ENCODE measurements around the gene SUGP1. TPM values are rescaled to one million over a fixed set of nuclear protein-coding genes. Genes with fewer than 3 reads are reported as not detected.

The SUGP1 gene
- total RNA-seq, 2 experiments from 2014 or later = 42.8 to 51.3 TPM

DNA sequence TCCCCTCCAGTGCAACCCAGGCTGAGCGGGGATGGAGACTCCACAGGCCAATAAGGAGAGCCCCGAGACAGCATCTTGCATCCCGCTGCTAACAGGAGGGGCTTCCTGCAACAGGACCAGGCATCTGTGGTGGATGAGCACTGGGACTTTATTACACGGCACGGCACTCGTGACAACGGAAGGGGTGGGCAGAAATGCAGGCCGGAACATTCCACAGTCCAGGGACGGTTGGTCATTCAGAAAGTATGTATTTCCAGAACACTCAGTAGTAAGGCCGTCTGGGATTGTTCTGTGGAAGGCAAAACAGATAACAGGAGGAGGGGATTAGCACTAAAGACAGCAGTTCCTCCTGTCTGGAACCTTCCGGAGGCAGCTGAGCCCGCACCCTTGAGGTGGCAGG, 43.9 kb downstream of the SUGP1 start:
- TF ChIP-seq, protein P1, sequence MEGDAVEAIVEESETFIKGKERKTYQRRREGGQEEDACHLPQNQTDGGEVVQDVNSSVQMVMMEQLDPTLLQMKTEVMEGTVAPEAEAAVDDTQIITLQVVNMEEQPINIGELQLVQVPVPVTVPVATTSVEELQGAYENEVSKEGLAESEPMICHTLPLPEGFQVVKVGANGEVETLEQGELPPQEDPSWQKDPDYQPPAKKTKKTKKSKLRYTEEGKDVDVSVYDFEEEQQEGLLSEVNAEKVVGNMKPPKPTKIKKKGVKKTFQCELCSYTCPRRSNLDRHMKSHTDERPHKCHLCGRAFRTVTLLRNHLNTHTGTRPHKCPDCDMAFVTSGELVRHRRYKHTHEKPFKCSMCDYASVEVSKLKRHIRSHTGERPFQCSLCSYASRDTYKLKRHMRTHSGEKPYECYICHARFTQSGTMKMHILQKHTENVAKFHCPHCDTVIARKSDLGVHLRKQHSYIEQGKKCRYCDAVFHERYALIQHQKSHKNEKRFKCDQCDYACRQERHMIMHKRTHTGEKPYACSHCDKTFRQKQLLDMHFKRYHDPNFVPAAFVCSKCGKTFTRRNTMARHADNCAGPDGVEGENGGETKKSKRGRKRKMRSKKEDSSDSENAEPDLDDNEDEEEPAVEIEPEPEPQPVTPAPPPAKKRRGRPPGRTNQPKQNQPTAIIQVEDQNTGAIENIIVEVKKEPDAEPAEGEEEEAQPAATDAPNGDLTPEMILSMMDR (IDR thresholded peaks at IDR 0.05) = no peak
- ChIA-PET CTCF (no interaction called here), POLR2A (interaction anchor here (1.4 kb wide), 1 partner anchor 27 kb away, joined by 3 read pairs; no protein-coding TSS in a partner anchor)
- intact Hi-C loops (cut with micrococcal nuclease) = no loop called here
- Mint-ChIP-seq H3K27me3 (peaks cover 13% of the 10 kb centered on the region), H3K4me3 (no peak overlapping the region), H3K36me3 (ENCODE audit: low read depth) (peaks cover 30% of the 10 kb centered on the region), H3K9me3 (no peaks in the 10 kb centered on the region), H3K4me1 (ENCODE audit: low read depth) (peaks cover 3% of the 10 kb centered on the region), H3K27ac (no peak overlapping the region)
- DNase-seq (no peak), ATAC-seq (no peak)

DNA sequence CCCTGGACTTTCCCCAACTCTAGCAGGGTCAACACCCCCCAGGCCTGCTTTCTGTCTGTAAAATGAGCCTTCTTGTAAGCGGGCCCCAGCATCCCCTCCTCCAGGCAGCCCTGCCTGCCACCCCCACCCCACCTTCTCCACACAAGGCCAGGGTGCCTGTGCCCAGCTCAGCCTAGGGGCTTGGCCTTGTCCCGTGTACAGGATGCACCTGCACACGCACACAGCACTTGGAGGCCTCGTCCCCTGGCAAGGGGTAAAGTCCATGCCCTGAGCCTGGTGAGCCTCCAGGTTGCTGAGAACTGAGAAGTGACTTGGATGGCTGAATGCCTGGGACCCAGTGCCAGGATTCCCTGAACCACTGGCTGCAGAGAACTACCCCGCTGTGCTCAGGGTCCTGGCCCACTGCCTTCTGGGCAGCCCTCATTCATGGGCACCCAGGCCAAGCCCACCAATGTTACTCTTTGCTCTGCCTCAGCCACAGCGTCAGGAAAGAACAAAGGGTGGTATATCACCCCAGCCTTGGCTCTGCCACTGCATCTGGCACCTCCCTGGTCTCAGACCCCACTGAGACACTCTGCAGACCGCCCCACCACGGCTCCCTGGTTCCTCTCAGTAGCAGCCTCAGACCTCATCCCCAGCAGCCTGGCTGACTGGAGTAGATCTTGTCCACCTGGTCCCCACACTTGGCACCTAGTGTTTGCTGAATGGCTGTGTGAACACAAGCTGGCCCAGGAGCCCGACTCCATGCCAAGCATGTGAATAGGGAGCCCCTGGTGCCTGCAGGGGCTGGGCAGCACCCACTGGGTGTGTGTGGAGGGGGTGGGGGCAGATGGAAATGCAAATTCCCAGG, 45.4 kb downstream of the SUGP1 start:
- ChIA-PET POLR2A (interaction anchor here (0.7 kb wide), 2 partner anchors 9 to 105 kb away, joined by 3 read pairs; no protein-coding TSS in a partner anchor), CTCF (no interaction called here)
- ATAC-seq (no peak), DNase-seq (no peak)
- H3K27me3 Mint-ChIP-seq = peaks cover 13% of the 10 kb centered on the region
- TF ChIP-seq, protein P1 (IDR thresholded peaks at IDR 0.05) = no peak
- H3K36me3 Mint-ChIP-seq (ENCODE audit: low read depth) = peaks cover 24% of the 10 kb centered on the region
- no peak overlapping the region for H3K27ac Mint-ChIP-seq
- intact Hi-C loops (cut with micrococcal nuclease) = no loop called here
- peaks cover 3% of the 10 kb centered on the region for H3K4me1 Mint-ChIP-seq (ENCODE audit: low read depth)
- no peak overlapping the region for H3K4me3 Mint-ChIP-seq
- no peaks in the 10 kb centered on the region for H3K9me3 Mint-ChIP-seq

DNA sequence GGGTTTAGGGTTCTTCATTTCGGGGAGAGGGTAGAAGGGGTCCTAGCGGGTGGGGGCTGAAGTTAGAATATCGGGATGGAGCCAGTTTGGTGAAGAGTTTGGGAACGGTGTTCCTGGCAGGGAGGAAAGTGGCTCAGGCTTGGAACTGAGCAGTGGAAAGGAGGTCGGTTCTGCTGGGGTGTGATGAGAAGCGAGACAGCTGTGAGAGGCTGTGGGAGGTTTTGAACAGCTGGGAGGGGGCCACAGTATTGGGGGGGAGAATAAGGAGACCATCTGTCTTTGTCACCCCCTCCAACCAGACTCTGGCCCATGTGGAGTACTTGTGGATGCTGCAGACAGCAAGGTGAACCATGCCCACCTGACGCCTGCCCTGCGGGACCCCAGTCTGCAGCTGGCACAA, 46.2 kb downstream of the SUGP1 start:
- Mint-ChIP-seq H3K36me3 (ENCODE audit: low read depth) (peaks cover 24% of the 10 kb centered on the region), H3K27me3 (peaks cover 13% of the 10 kb centered on the region), H3K9me3 (no peaks in the 10 kb centered on the region), H3K4me3 (no peak overlapping the region), H3K4me1 (ENCODE audit: low read depth) (peaks cover 3% of the 10 kb centered on the region), H3K27ac (no peak overlapping the region)
- ChIA-PET POLR2A (interaction anchor here (0.6 kb wide), 1 partner anchor 18 kb away, joined by 3 read pairs; no protein-coding TSS in a partner anchor), CTCF (no interaction called here)
- intact Hi-C loops (cut with micrococcal nuclease) = no loop called here
- TF ChIP-seq, protein P1 (IDR thresholded peaks at IDR 0.05) = no peak
- DNase-seq = no peak
- no peak for ATAC-seq

DNA sequence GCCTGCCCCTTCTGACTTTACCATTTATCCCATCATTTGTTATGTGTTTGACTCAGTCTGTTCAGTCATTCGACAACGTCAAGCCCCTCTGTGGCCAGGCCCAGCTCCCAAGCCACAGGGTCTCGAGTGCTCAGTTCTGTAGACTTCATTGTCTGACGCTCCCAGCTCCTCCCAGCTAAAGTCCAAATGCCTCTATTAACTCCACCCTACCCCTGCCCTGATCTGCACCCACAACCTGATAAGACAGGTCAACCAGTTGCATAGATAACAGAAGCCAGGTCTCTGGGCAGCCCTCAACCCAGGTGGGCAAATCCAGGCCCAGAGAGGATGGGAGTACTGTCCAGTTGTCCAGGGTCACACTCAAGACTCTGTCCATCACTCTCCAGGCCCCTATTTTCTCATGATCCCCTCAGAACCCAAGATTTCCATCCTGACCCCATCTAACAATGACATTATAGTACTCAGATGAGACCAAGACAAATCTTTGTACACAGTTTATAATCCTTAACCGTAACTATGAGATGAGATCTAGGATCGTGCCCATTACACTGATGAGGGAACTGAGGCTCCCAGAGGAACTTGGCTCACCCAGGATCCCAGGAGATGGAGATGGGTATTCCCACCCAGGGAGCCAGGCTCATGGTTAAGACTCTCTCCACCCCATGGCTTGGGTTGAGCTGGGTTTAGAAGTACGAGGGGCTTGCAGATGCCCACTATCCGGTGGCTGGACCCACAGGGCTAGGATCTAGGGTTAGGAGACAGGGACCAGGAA, 48.3 kb downstream of the SUGP1 start:
- peaks cover 15% of the 10 kb centered on the region for H3K36me3 Mint-ChIP-seq (ENCODE audit: low read depth)
- no peaks in the 10 kb centered on the region for H3K9me3 Mint-ChIP-seq
- intact Hi-C loops (cut with micrococcal nuclease) = no loop called here
- ChIA-PET POLR2A (interaction anchor here (0.6 kb wide), 1 partner anchor 855 kb away, joined by 4 read pairs; no protein-coding TSS in a partner anchor), CTCF (no interaction called here)
- no peak overlapping the region for H3K4me3 Mint-ChIP-seq
- TF ChIP-seq, protein P1 (IDR thresholded peaks at IDR 0.05) = no peak
- no peak for ATAC-seq
- peaks cover 13% of the 10 kb centered on the region for H3K27me3 Mint-ChIP-seq
- no peak overlapping the region for H3K27ac Mint-ChIP-seq
- DNase-seq = no peak
- H3K4me1 Mint-ChIP-seq (ENCODE audit: low read depth) = peaks cover 3% of the 10 kb centered on the region

Data from activated CD8-positive, alpha-beta T cell treated with anti-CD3 and anti-CD28 coated beads for 36 hours (primary cell).